HCEC 1CT (cell line): ENCODE results near the gene MFSD6L.
A peak's percentile ranks its signal among the peaks of the same experiment; 100 is the strongest.

Experiments
- DNase-seq: peaks from one replicate; pipeline ENCODE4 v3.0.0-alpha.2; 2017

Gene MFSD6L

GRCh38 chr17:8791910-8792270 is 7.3 kb downstream of the MFSD6L start:
- DNase-seq = peak; percentile 22

GRCh38 chr17:8791248-8791909 is 7.8 kb downstream of the MFSD6L start:
- no peak for DNase-seq

GRCh38 chr17:8789743-8790142 is 9.4 kb downstream of the MFSD6L start:
- DNase-seq = no peak

- DNase-seq = no peak
Observed at GRCh38 chr17:8788998-8789397, 10.2 kb downstream of the MFSD6L start.

GRCh38 chr17:8785547-8786413 is 13.4 kb downstream of the MFSD6L start:
- peak; percentile 45 for DNase-seq

- no peak for DNase-seq
Observed at GRCh38 chr17:8782176-8782575, 17.0 kb downstream of the MFSD6L start.

- DNase-seq = no peak
Observed at GRCh38 chr17:8781776-8782175, 17.4 kb downstream of the MFSD6L start.

- no peak for DNase-seq
Observed at GRCh38 chr17:8776881-8777280, 22.3 kb downstream of the MFSD6L start.

- DNase-seq = no peak
Observed at GRCh38 chr17:8776248-8776647, 22.9 kb downstream of the MFSD6L start.

- DNase-seq = no peak
Observed at GRCh38 chr17:8766731-8767130, 32.4 kb downstream of the MFSD6L start.

- no peak for DNase-seq
Observed at GRCh38 chr17:8762012-8762411, 37.2 kb downstream of the MFSD6L start.

- no peak for DNase-seq
Observed at GRCh38 chr17:8758137-8758596, 41.0 kb downstream of the MFSD6L start, which contains the start of gene SPDYE4. SPDYE4 (minus strand) TSS chr17:8758546; CDS start chr17:8758382, 164 bp downstream.

- no peak for DNase-seq
Observed at GRCh38 chr17:8757189-8757588, 42.0 kb downstream of the MFSD6L start.

- DNase-seq = no peak
Observed at GRCh38 chr17:8755590-8756255, 43.4 kb downstream of the MFSD6L start.

GRCh38 chr17:8754890-8755289 is 44.3 kb downstream of the MFSD6L start:
- no peak for DNase-seq

- peak; percentile 15 for DNase-seq
Observed at GRCh38 chr17:8753976-8754440, 45.2 kb downstream of the MFSD6L start.

- DNase-seq = no peak
Observed at GRCh38 chr17:8753136-8753975, 45.8 kb downstream of the MFSD6L start.

- DNase-seq = no peak
Observed at GRCh38 chr17:8749616-8750015, 49.5 kb downstream of the MFSD6L start.

GRCh38 chr17:8747742-8748141 is 51.4 kb downstream of the MFSD6L start:
- DNase-seq = no peak
